ENCODE measurements around the gene NAGLU.

DNA sequence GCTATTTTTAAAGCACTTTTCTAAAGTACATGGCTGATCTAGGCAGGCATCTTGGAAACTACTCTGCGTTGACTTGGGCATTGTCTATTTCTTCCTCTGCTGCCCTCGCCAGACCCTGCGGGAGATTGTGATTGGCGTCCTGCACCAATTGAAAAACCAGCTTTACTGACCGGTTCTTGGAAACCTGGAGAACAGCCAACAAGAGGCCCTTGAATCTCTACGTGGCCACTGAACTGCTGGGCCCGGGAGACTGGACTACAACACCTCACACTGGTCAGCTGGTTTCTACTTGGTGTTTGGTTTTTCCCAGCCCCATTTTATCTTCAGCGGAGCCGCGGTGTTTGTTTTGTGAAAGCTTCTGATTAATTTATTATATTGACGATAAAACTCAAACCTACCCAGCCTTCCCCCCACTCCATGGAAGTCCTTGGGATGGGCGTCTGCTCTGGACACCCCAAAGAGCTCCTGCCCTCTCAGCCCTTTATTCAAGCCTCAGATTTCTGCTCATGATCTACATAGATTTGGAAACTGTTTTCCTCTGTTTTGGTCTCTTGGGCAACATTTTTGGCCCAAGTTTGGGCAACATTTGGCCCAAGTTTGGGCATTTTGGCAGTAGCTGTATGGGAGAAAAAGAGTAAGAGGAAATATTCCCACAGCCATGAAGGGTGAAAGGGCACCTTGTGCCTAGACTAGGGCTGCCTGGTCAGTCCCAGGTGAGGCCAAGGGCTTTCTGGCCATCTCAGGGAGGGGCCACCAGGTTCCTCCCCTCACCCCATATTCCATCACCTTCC is 35.6 kb downstream of the NAGLU start:
- TF ChIP-seq, protein P1, sequence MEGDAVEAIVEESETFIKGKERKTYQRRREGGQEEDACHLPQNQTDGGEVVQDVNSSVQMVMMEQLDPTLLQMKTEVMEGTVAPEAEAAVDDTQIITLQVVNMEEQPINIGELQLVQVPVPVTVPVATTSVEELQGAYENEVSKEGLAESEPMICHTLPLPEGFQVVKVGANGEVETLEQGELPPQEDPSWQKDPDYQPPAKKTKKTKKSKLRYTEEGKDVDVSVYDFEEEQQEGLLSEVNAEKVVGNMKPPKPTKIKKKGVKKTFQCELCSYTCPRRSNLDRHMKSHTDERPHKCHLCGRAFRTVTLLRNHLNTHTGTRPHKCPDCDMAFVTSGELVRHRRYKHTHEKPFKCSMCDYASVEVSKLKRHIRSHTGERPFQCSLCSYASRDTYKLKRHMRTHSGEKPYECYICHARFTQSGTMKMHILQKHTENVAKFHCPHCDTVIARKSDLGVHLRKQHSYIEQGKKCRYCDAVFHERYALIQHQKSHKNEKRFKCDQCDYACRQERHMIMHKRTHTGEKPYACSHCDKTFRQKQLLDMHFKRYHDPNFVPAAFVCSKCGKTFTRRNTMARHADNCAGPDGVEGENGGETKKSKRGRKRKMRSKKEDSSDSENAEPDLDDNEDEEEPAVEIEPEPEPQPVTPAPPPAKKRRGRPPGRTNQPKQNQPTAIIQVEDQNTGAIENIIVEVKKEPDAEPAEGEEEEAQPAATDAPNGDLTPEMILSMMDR (IDR thresholded peaks at IDR 0.05) = no peak
- no peak for TF ChIP-seq ZFX (IDR thresholded peaks at IDR 0.05; ENCODE audit: borderline replicate concordance)
